HUES48 (cell line): ENCODE data around the gene UBE2K.
"Not testable (repeated sequence)": the region's sequence is repeated elsewhere in the genome, so short reads cannot be mapped to it uniquely, and the experiment has no call there.

Source experiments
- H3K27ac ChIP-seq: one replicate; pipeline ENCODE4 v1.7.0; 2013; ENCODE audit warnings: low read depth, low read length, inconsistent platforms
- H3K27me3 ChIP-seq: 2 replicates; pipeline ENCODE4 v1.6.1; 2013; ENCODE audit warnings: mild to moderate bottlenecking, low read length; ENCODE audit not compliant: control insufficient read depth, insufficient read depth
- H3K36me3 ChIP-seq: 2 replicates; pipeline ENCODE4 v1.6.1; 2013; ENCODE audit warnings: low read length; ENCODE audit not compliant: control insufficient read depth, insufficient read depth
- H3K4me1 ChIP-seq: 2 replicates; pipeline ENCODE4 v1.6.1; 2013; ENCODE audit warnings: mild to moderate bottlenecking, low read length; ENCODE audit not compliant: control insufficient read depth, insufficient read depth
- H3K4me3 ChIP-seq: 2 replicates; pipeline ENCODE4 v1.5.1; 2013; ENCODE audit warnings: mild to moderate bottlenecking, low read depth, low read length
- H3K9ac ChIP-seq: 2 replicates; pipeline ENCODE4 v1.6.1; 2013; ENCODE audit warnings: mild to moderate bottlenecking, low read depth, low read length, moderate library complexity
- H3K9me3 ChIP-seq: 2 replicates; pipeline ENCODE4 v1.6.1; 2013; ENCODE audit warnings: low read length; ENCODE audit not compliant: control insufficient read depth, insufficient read depth

UBE2K gene

DNA sequence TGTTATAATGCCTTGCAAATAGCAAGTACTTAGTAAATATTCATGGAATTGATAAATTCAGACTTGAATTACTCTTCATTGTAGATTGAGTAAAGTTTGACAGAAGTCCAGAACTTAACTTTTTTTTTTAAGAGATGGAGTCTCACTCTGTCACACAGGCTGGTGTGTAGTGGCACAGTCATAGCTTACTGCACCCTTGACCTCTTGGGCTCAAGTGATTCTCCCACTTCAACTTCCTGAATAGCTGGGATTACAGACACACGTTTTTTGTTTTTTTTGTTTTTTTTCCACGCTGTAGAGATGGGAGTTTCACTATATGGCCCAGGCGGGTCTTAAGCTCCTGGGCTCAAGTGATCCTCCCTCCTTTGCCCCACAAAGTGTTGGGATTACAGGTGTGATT, 32.1 kb downstream of the UBE2K start:
- Histone ChIP-seq H3K36me3 (peaks cover 11% of the 10 kb centered on the region; the same call in 1 of the 2 replicates), H3K9me3 (no peaks in the 10 kb centered on the region), H3K9ac (no peak overlapping the region), H3K4me1 (no peaks in the 10 kb centered on the region), H3K27ac (no peak overlapping the region), H3K27me3 (no peaks in the 10 kb centered on the region), H3K4me3 (no peak overlapping the region)

DNA sequence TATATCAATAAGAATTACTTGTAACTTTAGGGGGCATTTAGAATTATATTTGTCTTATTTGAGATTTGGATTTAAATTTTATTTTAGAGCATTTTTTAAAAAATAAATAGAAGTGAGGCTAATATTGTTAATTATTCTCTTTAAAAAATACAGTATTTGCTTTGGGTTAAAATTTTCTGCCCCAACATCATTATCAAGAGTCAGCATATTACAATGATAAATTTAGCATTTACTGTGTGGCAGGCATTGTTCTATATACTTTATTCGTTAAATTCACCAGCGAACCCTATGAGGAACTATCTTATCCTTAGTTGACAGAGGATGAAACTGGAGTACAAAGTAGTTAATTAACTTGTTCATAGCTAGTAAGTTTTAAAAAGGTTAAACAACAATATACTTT, 34.0 kb downstream of the UBE2K start:
- Histone ChIP-seq H3K4me1 (no peaks in the 10 kb centered on the region), H3K27me3 (no peaks in the 10 kb centered on the region), H3K36me3 (peaks cover 10% of the 10 kb centered on the region; the same call in 1 of the 2 replicates), H3K9ac (no peak overlapping the region), H3K27ac (no peak overlapping the region), H3K4me3 (no peak overlapping the region), H3K9me3 (no peaks in the 10 kb centered on the region)

DNA sequence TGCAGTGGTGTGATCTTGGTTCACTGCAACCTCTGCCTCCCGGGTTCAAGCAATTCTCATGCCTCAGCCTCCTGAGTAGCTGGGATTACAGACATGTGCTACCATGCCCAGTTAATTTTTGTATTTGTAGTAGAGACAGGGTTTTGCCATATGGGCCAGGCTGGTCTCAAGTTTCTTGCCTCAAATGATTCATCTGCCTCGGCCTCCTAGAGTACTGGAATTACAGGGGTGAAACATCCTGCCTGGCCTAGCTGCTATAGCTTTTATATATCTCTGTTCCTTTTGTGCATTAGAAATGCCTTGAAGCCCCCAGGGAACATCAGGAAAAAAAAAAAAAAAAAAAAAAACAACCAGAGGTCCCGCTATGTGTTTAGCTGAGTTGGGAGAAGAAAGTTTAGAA, 34.8 kb downstream of the UBE2K start:
- Histone ChIP-seq H3K27ac (no peak overlapping the region), H3K9me3 (no peaks in the 10 kb centered on the region)

DNA sequence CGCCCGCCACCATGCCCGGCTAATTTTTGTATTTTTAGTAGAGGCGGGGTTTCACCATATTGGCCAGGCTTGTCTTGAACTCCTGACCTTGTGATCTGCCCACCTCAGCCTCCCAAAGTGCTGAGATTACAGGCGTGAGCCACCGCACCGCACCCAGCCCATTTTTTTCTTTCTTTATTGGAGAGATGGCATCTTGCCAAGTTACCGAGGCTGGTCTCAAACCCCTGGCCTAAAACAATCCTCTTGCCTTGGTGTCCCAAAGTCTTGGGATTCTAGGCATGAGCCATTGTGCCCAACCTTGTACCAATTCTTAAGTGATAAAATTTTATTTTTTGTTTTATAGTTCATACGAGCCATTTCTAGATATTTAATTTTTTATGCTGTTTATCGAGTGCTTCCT, 41.7 kb downstream of the UBE2K start:
- H3K27ac ChIP-seq, H3K27me3 ChIP-seq, H3K4me1 ChIP-seq, H3K9ac ChIP-seq, H3K4me3 ChIP-seq, H3K9me3 ChIP-seq: not testable (repeated sequence)
- H3K36me3 ChIP-seq = peaks cover 21% of the 10 kb centered on the region

More for the DNA sequence above, 34.8 kb downstream of the UBE2K start:
- Histone ChIP-seq H3K27me3 (no peaks in the 10 kb centered on the region), H3K4me1 (no peaks in the 10 kb centered on the region), H3K36me3 (peaks cover 7% of the 10 kb centered on the region), H3K9ac (no peak overlapping the region), H3K4me3 (no peak overlapping the region)

DNA sequence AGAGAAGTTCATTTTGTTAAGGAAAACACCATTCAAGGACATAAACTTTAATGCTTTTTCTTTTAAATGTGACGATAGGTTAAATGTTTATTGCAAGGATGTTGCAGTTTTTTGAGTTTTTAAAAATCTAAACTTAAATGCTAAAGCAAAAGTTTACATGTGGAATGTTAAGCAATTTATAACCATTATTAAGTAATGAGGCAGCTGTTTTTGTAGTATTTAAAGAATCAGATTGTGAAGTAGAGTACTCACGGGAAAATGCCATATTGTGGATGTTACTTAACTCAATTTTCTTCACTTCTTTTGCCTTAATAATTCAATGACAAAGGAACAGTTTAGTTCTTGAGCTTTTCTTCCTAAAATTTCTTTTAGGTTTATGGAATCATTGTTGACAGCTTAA, 43.5 kb downstream of the UBE2K start:
- Histone ChIP-seq H3K9ac (no peak overlapping the region), H3K4me1 (no peaks in the 10 kb centered on the region), H3K27me3 (no peaks in the 10 kb centered on the region), H3K36me3 (peaks cover 28% of the 10 kb centered on the region), H3K4me3 (no peak overlapping the region), H3K27ac (no peak overlapping the region), H3K9me3 (no peaks in the 10 kb centered on the region)

DNA sequence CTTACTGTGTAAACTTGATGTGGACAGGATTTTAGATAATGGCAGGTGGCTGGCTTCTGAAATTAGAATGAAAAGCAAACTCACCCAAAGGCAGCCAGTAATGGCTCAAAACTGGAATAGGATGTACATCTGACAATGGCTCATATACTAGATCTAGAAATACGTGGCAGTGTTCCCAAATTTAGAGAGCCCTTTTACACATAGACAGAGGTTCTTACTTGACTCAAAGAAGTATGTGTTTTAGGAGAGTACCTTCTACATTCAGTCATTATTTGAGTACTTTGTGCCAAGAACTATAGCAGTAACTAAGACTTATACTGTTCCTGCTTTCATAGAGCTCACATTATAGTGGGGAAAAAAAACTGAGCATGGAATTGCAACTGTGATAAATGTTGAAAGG, 48.0 kb downstream of the UBE2K start:
- Histone ChIP-seq H3K9me3 (no peaks in the 10 kb centered on the region), H3K27me3 (no peaks in the 10 kb centered on the region), H3K27ac (no peak overlapping the region), H3K36me3 (peaks cover 46% of the 10 kb centered on the region), H3K4me1 (no peaks in the 10 kb centered on the region), H3K9ac (no peak overlapping the region), H3K4me3 (no peak overlapping the region)

DNA sequence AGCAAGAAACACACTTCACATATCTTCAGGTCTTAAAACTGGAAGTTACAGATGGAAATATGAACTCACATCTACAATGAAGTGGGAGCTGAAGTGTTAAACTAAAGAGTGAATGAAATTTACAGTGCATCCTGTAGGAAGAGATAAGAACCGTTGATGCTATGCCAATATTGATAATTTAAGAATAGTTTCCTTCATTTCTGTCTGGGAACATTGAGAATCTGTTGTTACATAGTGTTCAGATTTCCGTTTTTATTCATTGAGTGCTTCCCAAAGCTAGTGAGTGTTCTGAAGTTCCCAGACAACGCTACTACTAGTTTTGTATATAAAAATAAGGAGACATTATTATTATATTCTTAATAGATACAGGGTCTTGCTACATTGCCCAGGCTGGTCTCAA, 52.3 kb downstream of the UBE2K start:
- Histone ChIP-seq H3K4me1 (peaks cover 7% of the 10 kb centered on the region; the same call in 1 of the 2 replicates), H3K9me3 (no peaks in the 10 kb centered on the region), H3K27ac (no peak overlapping the region), H3K36me3 (peaks cover 62% of the 10 kb centered on the region), H3K27me3 (no peaks in the 10 kb centered on the region), H3K4me3 (no peak overlapping the region), H3K9ac (no peak overlapping the region)

DNA sequence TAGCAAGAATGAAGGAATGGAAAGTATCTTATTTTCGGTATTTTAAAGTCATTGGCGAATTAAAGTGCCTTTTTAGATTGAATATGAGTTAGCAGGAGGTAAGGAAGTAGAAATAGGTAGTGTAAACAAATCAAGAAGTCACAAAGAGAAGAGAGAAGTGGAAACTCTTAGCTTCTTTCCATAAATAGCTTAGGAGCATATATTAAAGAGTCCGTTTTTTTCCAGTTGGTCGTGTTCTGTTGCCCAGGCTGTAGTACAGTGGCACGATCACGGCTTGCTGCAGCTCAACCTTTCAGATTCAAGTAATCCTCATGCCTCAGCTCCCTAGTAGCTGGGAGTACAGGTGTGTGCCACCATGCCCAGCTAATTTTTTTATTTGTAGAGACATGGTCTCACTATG, 56.4 kb downstream of the UBE2K start:
- no peak overlapping the region for H3K27ac ChIP-seq
- H3K27me3 ChIP-seq = no peaks in the 10 kb centered on the region
- H3K4me1 ChIP-seq = peaks cover 7% of the 10 kb centered on the region; the same call in 1 of the 2 replicates
- H3K9me3 ChIP-seq = no peaks in the 10 kb centered on the region
- H3K36me3 ChIP-seq = peaks cover 64% of the 10 kb centered on the region
- no peak overlapping the region for H3K4me3 ChIP-seq
- no peak overlapping the region for H3K9ac ChIP-seq

DNA sequence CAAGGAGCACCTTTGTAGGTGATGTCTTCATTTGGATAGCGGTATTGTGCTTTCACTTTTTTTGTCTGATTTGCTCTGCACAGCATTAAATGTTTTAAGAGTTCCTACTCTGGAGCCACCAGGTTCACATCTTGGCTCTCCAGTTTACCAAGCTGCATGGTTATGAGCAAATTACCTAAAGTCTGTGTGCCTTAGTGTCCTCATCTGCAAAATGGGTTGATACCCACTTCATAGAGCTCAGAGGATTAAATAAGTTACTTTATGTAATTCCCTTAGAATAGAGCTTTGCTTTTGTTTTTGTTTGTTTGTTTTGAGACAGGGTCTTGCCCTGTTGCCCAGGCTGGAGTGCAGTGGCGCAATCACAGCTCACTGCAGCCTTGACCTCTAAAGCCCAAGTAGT, 58.2 kb downstream of the UBE2K start:
- Histone ChIP-seq H3K4me3 (no peak overlapping the region), H3K27me3 (no peaks in the 10 kb centered on the region), H3K9me3 (no peaks in the 10 kb centered on the region), H3K4me1 (peaks cover 7% of the 10 kb centered on the region; the same call in 1 of the 2 replicates), H3K27ac (no peak overlapping the region), H3K9ac (no peak overlapping the region), H3K36me3 (peaks cover 67% of the 10 kb centered on the region)

DNA sequence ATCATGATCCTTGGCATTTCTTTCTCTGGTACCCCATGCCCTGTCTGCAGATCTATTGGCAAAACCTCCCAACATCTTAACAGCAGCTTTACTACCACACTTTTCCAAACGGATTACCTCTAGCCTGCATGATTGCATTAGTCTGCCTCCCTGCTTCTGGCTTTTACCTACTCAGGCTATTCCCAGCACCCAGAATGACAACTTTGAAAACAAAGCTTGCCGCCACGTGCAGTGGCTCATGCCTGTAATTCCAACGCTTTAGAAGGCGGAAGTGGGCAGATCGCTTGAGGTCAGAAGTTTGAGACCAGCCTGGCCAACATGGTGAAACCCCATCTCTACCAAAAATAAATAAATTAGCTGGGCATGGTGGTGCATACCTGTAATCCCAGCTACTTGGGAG, 60.2 kb downstream of the UBE2K start:
- peaks cover 64% of the 10 kb centered on the region for H3K36me3 ChIP-seq
- H3K27me3 ChIP-seq = no peaks in the 10 kb centered on the region
- no peaks in the 10 kb centered on the region for H3K9me3 ChIP-seq
- no peak overlapping the region for H3K27ac ChIP-seq
- H3K9ac ChIP-seq = no peak overlapping the region
- no peak overlapping the region for H3K4me3 ChIP-seq
- H3K4me1 ChIP-seq = peaks cover 5% of the 10 kb centered on the region; the same call in 1 of the 2 replicates

DNA sequence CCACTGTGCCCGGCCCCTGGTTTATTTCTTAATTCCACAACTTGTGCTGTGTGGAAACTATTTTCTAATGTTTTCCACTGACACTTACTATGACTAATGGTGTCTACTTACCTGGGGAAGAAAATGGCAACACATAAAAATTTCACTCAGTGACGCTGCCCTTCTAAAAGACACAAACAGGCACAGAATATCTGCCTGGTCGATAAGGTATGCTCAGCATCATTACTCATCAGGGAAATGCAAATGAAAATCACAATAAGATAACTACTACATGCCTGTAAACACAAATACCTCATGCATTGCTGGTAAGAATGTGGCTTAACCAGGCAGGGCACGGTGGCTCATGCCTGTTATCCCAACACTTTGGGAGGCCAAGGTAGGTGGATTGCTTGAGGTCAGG, 61.6 kb downstream of the UBE2K start:
- Histone ChIP-seq H3K4me3 (no peak overlapping the region), H3K27me3 (no peaks in the 10 kb centered on the region), H3K36me3 (peaks cover 74% of the 10 kb centered on the region), H3K9ac (no peak overlapping the region), H3K27ac (no peak overlapping the region), H3K9me3 (no peaks in the 10 kb centered on the region), H3K4me1 (no peaks in the 10 kb centered on the region)
